HG03457 (cell line): ENCODE measurements around the gene PCDH9.

Source experiments
- ATAC-seq: cut with Tn5 transposase; IDR thresholded peaks from one replicate; pipeline ENCODE4 v1.9.1; 2021; ENCODE audit warnings: moderate number of reproducible peaks; ENCODE audit not compliant: unreplicated experiment

The PCDH9 gene

DNA sequence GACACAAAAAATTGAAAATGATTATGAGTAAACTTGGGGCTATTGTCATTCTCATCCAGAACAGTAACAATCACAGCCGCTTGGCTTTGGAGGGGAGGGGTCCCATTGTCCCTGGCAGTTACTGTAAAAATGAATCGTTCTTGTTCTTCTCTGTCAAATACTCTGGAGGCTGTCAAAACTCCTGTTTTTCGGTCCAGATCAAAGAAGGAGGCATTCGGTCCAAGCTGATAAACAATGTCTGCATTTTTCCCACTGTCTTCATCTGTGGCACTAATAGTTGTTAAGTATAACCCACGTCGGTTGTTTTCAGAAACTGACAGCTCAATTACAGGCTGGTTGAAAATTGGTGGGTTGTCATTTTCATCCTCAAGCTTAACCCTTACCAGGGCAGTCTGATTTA, 3.4 kb downstream of the PCDH9 start:
- ATAC-seq: no peak

DNA sequence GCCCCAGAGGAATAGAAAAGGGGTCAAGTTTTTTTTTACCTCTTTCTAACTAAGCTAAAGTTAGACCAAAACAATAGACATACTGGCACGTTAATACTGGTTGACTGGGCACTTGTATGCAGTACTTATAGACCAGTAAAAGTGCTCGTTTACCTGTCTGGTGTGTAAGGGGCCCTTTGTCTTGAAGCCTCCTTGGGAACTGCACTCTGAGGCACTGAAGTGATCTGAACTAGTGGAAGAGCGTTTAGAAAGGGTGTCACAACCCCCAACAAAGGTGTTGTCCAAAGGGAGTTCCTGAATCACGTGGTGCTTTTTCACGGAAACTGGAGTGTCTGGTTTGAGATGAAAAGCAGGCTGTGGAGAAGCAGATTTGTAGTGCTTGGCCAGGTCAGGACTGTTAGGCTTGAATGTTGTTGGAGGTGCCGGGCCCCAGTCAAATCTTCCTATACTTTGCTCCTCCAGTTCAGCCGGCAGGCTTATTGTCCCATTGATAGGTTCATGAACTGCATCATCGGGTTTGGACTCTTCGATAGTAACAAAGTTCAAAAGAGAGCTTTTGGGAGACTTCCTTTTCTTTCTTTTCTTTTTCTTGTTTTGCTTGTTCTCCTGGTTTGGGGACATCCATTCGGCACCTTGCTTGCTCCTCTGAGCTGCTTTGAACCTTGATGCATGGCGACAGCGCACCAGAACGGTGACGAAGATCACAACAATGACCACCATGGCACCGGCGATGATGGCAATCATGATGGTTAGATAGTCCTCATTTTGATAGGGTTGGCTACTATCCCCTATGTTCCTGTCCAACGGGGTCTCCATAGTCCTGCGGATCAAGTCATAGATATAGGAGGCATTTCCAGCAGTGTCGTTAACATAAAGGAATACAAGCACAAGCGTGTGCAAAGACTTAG, 4.6 kb downstream of the PCDH9 start:
- no peak for ATAC-seq

DNA sequence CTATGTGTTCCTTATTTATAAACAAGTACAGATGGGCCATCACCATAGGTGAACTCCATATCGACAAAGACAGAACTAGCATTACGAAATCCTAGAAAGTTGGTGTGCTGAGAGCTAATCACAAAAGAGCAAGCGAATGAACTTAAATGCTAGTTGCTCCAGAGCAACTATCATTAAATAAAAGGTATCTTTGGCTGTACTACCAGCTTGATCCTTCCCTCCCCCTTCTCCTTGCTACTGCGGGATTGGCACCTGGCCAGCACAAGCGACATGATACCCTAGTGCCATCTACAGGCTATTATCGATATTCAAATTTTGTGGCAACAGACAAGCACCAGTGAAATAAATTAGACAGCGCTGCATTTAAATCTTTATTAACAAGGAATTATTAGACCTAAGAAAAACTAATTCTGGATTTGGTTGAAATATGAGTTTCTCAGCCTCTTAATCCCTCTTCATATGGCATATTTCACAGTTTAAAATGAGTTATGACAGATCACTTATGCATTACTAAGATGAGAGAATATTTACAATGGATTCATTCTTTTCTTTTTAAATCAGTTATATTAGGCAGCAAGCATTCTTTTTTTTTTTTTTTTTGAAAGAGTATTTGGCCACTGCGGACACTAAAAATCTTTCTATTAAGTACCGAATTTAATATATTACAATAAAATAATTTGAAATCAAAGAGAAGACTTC, 5.8 kb downstream of the PCDH9 start:
- ATAC-seq: no peak

DNA sequence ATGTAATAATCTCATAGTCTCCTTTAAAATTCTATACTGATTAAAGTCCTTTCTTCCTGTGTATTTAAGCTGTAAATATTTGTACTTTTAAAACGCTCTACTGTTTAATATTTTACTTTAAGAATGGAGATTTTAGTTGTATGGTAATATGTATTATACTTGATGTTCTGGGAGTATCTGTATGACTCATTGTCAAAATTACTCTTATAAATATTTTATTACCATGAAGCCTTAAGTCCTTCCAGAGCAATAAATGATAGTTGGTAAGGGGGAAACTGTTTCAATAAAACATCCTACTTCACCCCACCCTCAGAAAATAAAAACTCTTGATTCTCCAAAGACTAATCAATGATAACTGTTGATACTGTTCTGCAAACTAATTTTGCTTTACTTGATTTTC, 6.4 kb downstream of the PCDH9 start:
- no peak for ATAC-seq

DNA sequence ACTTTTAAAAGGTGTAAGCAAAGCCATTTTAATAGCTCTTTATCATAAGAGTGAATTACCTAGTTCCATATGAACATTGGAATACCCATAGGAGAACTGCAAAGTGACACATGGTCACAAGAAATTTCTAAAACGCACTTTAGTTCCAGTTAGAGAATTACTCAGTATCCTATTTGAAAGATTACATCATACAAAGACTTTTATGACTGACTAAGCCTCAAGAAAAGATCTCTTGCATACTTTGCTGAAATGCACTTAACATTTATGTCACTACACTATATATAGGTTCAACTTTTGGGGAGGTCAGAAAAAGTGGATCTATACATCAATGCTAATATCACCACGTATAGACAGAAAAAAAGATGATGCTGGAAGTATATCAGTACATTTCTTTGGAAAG, 7.1 kb downstream of the PCDH9 start:
- no peak for ATAC-seq

DNA sequence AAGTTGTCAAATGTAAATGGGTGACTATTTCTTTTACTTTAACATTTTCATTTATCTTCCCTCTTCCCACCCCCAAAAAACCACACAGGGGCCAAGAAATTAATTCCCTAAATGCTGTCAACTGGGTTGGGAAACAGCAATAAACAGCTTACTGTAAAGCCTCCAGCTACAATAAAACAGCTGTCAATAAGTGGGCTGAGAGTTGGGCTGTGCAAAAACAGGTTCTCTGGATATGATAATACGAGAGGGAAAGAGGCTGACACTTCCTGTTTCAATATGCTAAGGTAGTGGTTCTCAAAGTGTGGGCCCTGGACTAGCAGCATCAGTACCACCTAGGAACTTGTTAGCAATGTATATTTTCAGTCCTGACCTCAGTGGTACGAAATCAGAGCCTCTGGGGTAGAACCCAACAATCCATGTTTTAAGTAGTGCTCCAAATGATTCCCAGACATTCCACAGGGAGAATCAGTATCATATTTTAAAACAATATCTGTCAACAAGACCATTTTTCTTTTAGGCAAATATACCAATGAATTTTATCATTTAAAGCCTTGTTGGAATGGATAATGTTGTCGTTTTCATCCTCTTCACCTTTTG, 8.4 kb downstream of the PCDH9 start:
- ATAC-seq: no peak

DNA sequence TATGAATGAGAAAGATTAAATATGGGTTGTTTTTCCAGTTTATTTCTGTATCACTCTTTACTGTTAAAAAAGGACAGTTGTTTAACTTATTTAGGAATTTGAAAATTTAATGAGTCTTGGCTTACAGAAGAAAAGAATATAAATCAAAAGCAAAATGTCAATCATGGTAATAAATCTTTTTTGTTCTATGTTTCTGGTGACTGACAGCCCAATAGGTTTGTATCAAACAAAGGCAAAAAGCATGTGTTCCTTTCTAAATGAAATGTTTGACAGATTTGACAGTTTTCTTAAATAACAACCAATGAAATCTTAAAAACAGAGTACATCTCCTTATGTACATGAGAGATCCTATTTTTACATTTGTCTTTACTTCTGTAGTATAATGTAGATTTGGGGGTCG, 11.0 kb downstream of the PCDH9 start:
- ATAC-seq: no peak

DNA sequence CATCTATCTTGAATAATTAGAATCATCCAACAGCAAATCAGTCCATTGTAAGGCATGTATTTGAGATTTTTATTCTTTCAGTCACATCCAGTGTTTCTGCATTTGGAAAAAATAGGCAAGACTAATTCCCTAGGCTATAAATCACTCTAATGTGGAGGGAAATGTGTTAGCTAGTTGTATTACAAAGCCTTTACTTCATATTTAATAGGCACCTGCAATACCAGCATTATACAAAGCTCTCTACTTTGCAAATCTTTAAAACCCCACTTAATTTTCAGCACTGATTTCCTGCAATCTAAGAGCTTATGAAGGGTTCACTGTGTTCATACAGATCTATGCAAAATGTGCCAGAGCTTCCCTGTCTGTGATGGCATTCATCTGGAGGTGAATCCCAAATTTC, 12.3 kb downstream of the PCDH9 start:
- no peak for ATAC-seq

DNA sequence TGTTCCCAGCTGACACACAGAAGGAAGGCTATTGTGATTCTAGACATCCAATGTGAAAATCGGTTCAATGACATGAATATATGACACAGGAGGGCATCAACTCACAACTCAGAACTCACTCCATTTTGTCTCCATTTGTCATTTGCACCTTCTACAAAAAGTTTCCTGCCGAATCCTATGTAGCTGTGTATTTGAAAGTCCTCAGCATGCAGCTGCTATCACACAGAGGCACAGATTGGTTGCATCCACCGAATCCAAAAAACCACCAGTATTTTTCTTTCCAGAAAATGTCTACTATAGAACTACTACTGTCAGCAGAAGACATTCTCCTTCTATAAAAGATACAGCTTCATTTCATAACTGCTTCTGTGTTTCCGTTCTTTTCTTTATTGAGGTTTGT, 13.3 kb downstream of the PCDH9 start:
- no peak for ATAC-seq

DNA sequence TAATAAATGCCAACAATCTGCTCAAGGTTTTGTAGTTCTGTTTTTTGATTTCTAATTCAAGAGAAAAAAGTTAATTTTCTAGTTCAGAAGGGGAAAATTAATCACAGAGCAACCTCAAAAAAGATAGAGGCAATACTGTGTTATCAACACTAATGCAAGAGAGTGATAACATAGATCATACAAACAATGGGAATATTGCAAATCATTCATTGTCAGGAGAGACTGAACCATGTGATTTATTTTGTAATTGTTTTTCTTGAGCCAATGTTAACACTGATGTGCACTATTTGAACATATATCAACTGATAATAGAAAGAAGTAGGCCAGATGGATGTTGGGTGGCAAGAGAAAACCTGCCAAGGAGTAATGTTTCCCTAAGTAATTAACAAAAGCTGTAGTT, 19.9 kb downstream of the PCDH9 start:
- no peak for ATAC-seq

DNA sequence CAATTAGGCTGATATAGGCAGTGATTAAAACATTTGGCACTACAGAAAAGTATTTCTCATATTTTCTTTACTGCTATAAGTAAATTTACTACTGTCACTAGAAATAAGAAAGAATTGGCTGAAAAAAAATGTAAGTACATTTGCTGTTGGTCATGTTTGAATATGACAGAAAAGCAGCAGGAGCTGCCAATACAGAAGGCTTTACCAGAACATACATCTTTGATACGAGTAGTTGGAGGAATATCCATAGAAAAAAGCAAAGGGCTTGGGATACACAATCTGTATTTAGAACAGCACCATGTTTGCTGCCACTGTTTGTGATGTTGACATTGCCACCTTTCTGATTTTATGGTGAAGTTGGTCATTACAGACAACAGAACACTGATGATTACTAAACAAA, 21.6 kb downstream of the PCDH9 start:
- ATAC-seq: no peak

DNA sequence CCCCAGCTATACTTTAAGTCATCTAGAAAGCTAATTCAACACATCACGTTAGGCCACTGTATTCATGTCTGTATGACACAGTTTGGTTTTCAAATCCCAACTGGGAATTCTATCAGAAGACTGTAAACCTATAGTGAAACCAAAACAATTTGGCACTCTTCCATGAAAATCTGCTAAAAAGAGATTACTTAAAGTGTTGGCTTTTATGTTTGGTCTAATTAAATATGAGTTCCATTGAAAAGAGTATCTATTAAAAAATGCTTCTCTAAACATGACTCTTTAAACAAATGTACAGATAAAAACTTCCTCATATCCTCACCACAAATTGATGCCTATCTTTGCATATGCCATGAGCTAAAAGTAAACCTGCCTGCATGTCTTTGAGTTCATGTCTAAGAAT, 25.4 kb downstream of the PCDH9 start:
- no peak for ATAC-seq

DNA sequence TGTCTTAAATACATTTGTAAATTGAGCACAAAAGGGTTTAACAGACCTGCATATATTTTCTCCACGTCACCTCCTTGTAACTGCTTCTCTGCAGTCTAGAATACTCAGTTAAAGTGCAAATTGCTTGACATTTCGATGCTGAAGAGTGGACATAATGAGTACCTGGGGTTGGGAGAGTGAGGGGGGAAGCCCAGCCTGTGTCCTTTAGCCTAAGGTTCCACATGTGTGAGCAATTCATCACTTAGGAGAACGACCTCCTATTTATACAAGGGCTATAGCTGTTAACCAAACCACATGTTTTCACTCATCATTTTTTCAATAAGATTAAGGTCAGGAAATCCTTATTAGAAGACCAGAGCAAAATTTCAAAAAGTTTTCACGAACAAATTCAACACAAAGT, 29.5 kb downstream of the PCDH9 start:
- ATAC-seq: no peak

DNA sequence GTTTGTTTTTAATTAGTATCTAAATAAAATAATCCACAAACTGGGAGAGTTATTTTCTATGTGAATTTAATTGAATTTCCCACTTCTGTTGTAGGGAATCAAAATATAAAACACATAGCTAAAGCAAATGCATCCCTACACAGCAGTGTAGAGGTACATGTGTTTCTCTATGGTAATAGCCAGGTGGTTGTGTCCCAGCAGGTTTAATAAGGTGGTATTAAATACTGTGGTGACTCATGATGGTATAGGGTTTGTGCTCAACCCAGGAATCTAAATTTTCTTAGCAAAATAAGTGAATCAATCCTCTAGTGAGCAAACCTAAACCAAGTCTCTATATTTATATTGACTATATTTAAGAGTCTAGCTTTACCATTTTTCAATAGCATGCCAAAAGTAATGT, 30.0 kb downstream of the PCDH9 start:
- no peak for ATAC-seq

DNA sequence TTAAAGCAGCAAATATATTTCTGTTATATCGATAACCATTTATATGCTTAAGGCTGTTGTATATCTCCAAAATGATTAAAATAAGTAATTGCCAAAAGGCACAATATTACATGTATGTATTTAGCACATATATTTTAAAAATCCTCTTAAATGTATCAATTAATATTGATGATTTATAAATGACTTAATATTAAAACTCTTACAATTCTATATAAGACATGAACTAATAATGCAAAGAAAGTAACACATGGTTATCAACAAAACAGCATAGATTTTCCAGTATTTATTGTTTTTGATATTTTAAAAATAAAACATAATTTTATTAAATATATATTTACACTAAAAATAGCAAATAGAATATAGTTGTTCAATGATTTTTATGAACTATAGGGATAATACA, 32.4 kb downstream of the PCDH9 start:
- no peak for ATAC-seq

DNA sequence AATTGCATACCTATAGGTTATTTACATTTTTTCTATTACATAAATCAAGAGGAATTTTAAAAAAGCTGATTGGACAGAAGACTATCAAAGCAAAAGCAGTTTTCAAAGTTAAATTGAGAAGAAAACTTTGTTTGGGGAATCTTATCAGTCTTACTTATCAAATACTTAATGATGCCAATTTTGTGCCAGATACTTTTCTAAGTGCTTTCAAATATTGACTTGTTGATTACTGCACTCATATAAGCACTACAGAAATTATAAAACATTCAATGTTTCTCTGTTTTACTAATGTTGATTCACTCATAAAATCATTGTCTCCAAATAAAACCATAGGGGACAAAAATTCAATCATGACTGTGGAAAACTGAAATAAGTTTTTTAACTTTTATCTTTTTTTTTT, 36.2 kb downstream of the PCDH9 start:
- no peak for ATAC-seq

DNA sequence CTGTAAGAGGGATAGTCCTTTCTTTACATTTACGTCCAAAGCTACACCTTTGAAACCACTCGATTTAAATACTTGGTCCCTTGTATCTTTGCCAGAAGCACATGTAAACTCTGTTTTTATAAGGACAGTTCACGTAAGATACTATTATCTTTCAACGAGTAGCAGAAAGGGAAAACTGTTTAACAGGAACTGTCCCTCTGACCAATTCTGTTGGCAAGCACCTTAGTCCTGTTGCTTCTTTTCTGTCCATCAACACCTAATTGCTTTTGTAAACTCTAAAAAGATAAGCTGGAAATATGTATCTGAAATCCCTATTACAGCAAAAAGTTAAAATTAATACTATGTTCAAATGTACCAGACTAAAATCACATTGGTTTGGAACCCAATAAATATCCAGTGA, 37.4 kb downstream of the PCDH9 start:
- no peak for ATAC-seq

DNA sequence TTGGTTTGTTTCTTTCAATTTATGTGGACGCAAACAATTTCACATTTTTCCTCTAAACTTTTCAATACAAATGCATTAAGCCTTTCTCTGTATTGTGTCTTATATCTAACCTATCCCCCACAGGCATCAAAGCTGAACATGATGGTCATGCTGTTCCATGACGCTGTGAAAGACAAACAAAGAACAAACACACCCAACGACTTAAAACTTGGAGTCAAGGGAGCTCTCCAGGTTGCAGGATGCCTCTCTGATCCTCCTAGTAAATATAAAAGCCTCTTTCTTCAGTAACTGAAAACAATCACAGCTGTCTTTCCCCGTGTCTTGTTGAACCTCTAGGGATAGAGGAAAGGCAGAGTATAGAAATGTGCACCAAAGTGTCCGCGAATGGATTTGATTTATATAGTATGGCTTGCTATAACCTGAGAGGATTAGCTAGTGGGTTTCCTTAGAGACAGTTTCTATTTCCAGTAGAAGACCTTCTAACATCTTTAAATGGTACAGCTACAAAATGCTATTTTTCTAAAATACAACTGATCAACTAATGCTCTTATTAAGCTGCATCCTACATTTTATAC, 43.1 kb downstream of the PCDH9 start:
- no peak for ATAC-seq

DNA sequence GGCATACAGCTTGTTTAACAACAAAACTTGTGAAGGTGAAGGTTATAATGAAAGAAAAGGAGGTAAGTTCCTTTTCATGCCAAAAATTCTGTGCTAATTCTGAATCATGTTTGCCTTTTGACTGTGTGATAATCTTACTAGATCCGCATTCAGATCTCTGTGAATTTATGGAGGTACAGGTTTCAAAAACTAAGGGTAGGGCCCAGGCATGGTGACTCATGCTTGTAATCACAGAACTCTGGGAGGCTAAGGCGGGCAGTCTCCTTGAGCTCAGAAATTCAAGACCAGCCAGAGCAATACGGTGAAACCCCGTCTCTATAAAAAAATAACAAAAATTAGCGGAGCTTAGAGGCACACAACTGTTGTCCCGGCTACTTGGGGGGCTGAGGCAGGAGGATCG, 45.9 kb downstream of the PCDH9 start:
- ATAC-seq: no peak

DNA sequence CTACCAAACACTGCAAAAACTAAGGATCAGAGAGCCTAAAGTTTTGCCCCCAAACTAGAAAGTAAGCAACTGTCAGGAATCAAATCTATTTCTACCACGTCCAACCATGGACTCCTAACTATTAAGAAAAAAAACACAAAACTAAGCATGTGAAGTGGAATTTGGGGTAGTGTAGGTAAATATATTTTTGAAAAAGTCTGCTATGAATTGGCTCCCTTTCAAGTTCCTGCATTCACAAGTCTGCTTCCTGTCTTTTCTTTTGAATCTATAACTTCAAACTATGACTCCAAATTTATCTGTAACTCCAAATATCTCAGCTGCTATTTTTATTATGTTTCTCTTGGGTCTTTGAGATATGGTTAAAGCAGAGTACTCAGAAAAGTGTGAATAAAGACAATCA, 47.0 kb downstream of the PCDH9 start:
- no peak for ATAC-seq

DNA sequence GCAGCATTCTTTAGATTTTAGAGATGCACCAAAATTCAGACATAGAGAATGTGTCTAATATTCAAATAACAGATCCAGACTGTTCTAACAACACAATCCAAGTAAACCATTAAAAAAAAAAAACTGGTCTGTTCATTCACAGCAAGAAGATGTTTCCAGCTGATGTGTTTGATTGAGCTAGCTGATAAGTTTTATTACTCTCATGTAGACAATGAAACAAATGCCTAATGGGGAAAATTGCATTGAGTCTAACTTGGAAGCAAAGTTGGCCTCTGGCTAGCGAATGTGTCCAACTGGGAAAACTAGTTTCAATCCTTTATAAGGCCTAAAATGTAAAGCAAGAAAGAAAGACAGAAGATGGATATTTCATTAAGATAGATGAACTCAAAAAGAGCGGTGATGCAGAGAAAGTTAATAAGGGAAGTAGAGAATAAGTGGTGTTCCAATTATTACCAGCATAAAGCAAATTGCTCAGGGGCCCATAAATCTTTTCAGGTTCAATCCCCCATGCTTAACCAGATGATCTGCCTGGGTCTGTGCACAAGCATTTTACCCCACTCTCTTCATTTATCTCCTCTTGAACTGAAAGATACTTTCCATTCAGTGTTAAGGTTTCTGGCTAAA, 54.2 kb downstream of the PCDH9 start:
- ATAC-seq: no peak
